Activated CD4-positive, alpha-beta T cell treated with anti-CD3 and anti-CD28 coated beads, Interleukin-2, amount 50 U/mL, for 48 hours (primary cell): Measurements from ENCODE around the gene SLC1A4.
"Not testable (repeated sequence)": the region's sequence is repeated elsewhere in the genome, so short reads cannot be mapped to it uniquely, and the experiment has no call there.

Experiments used
- DNase-seq, 2 experiments: peaks; one replicate each; pipeline ENCODE4 v3.0.0-alpha.2; 2020

SLC1A4 gene

GRCh38 chr2:65027616-65028244 lies 38.5 kb downstream of the SLC1A4 start:
- DNase-seq = no peak

- DNase-seq = no peak
Observed at GRCh38 chr2:65030476-65031332, 41.5 kb downstream of the SLC1A4 start.

- DNase-seq = no peak
Observed at GRCh38 chr2:65031341-65032018, 42.3 kb downstream of the SLC1A4 start.

GRCh38 chr2:65032019-65032975 lies 43.1 kb downstream of the SLC1A4 start:
- no peak for DNase-seq

GRCh38 chr2:65033178-65033577 lies 44.0 kb downstream of the SLC1A4 start:
- DNase-seq = no peak

- DNase-seq = not testable (repeated sequence)
Observed at GRCh38 chr2:65033667-65034066, 44.5 kb downstream of the SLC1A4 start.

GRCh38 chr2:65035351-65035943 lies 46.2 kb downstream of the SLC1A4 start:
- no peak for DNase-seq

- DNase-seq = no peak
Observed at GRCh38 chr2:65037178-65037577, 48.0 kb downstream of the SLC1A4 start.

GRCh38 chr2:65039640-65040039 lies 50.4 kb downstream of the SLC1A4 start:
- DNase-seq = no peak

GRCh38 chr2:65040400-65041261 lies 51.4 kb downstream of the SLC1A4 start:
- peak; percentile 79 to 85 for DNase-seq

GRCh38 chr2:65043001-65043400 lies 53.8 kb downstream of the SLC1A4 start:
- DNase-seq = no peak

- DNase-seq = no peak
Observed at GRCh38 chr2:65044097-65044735, 55.0 kb downstream of the SLC1A4 start.

- no peak for DNase-seq
Observed at GRCh38 chr2:65045651-65046050, 56.5 kb downstream of the SLC1A4 start.

- DNase-seq = no peak
Observed at GRCh38 chr2:65046633-65047407, 57.6 kb downstream of the SLC1A4 start.

GRCh38 chr2:65049010-65049639 lies 59.9 kb downstream of the SLC1A4 start:
- DNase-seq = no peak

GRCh38 chr2:65050931-65051330 lies 61.7 kb downstream of the SLC1A4 start:
- no peak for DNase-seq

- no peak for DNase-seq
Observed at GRCh38 chr2:65053199-65053598, 64.0 kb downstream of the SLC1A4 start.

- no peak for DNase-seq
Observed at GRCh38 chr2:65054749-65055421, 65.7 kb downstream of the SLC1A4 start.
